GM12874 (cell line): ENCODE data around the gene DCLK2.

Experiments used
- TF ChIP-seq, protein P1 (sequence below): IDR thresholded peaks from 2 replicates; pipeline ENCODE4 v1.5.1; 2011; ENCODE audit warnings: low read depth, mild to moderate bottlenecking, control low read depth, low read length, moderate library complexity; ENCODE audit not compliant: insufficient read depth

DCLK2 gene

DNA sequence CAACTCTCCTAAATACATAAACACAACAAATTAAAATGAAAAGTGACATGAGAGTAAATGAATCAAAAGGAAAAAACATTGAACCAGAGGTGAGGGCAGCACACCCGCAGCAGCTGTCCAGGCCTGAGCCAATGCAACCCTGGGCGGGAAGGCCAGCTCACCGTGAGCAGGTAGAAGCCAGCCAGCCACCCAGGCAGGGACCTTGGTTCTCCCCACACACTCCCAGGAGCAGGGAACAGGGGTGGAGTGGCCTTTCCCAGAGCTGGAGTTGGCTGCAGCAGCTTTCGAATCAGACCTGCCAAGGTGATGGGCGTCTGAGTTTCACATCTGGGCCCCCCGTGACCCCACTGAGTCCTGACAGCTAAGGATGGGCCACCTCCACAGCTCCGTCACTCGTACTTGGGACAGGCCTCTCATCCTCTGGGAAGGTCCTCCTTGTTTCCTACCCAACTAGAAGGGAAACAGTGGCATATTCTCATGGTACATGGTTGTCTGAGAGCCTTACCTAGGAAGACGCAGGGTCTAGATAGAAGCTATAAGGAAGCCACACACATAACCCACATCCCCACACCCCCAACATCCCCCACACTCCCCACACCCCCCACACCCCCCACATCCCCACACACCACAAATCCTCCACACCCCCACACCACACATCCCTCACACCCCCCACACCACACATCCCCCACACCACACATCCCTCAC, 172.2 kb downstream of the DCLK2 start:
- TF ChIP-seq, protein P1, sequence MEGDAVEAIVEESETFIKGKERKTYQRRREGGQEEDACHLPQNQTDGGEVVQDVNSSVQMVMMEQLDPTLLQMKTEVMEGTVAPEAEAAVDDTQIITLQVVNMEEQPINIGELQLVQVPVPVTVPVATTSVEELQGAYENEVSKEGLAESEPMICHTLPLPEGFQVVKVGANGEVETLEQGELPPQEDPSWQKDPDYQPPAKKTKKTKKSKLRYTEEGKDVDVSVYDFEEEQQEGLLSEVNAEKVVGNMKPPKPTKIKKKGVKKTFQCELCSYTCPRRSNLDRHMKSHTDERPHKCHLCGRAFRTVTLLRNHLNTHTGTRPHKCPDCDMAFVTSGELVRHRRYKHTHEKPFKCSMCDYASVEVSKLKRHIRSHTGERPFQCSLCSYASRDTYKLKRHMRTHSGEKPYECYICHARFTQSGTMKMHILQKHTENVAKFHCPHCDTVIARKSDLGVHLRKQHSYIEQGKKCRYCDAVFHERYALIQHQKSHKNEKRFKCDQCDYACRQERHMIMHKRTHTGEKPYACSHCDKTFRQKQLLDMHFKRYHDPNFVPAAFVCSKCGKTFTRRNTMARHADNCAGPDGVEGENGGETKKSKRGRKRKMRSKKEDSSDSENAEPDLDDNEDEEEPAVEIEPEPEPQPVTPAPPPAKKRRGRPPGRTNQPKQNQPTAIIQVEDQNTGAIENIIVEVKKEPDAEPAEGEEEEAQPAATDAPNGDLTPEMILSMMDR = no peak

- TF ChIP-seq, protein P1 = no peak
Measured at GRCh38 chr4:150250998-150251651, 172.9 kb downstream of the DCLK2 start.

GRCh38 chr4:150251752-150252190, 173.5 kb downstream of the DCLK2 start:
- TF ChIP-seq, protein P1 = no peak

- TF ChIP-seq, protein P1 = no peak
Measured at GRCh38 chr4:150252306-150252705, 174.1 kb downstream of the DCLK2 start.

GRCh38 chr4:150252741-150253140, 174.5 kb downstream of the DCLK2 start:
- TF ChIP-seq, protein P1 = no peak

- TF ChIP-seq, protein P1 = no peak
Measured at GRCh38 chr4:150253416-150253815, 175.2 kb downstream of the DCLK2 start.

GRCh38 chr4:150253965-150254630, 175.9 kb downstream of the DCLK2 start:
- TF ChIP-seq, protein P1 = no peak
